ENCODE data around the gene MIS18BP1.

Gene MIS18BP1

GRCh38 chr14:45254771-45255170 lies 1.8 kb upstream of the MIS18BP1 start:
- Histone ChIP-seq H3K4me3 (IDR thresholded peaks at IDR 0.05; ENCODE audit: insufficient read depth, low read depth, low read length) (no peak overlapping the region), H3K9ac (no peak overlapping the region), H3K4me2 (no peak overlapping the region), H3K27me3 (ENCODE audit: insufficient read depth, low read depth) (no peaks in the 10 kb centered on the region), H3K27ac (no peak overlapping the region), H3K36me3 (ENCODE audit: insufficient read depth) (no peaks in the 10 kb centered on the region), H2AFZ (ENCODE audit: low read depth) (no peak overlapping the region), H3K4me1 (ENCODE audit: low read depth, poor library complexity, severe bottlenecking) (peaks cover 13% of the 10 kb centered on the region), H4K20me1 (ENCODE audit: insufficient read depth) (no peaks in the 10 kb centered on the region), H3K79me2 (ENCODE audit: insufficient read depth, low read depth) (peaks cover 26% of the 10 kb centered on the region)
- TF ChIP-seq, protein P1, sequence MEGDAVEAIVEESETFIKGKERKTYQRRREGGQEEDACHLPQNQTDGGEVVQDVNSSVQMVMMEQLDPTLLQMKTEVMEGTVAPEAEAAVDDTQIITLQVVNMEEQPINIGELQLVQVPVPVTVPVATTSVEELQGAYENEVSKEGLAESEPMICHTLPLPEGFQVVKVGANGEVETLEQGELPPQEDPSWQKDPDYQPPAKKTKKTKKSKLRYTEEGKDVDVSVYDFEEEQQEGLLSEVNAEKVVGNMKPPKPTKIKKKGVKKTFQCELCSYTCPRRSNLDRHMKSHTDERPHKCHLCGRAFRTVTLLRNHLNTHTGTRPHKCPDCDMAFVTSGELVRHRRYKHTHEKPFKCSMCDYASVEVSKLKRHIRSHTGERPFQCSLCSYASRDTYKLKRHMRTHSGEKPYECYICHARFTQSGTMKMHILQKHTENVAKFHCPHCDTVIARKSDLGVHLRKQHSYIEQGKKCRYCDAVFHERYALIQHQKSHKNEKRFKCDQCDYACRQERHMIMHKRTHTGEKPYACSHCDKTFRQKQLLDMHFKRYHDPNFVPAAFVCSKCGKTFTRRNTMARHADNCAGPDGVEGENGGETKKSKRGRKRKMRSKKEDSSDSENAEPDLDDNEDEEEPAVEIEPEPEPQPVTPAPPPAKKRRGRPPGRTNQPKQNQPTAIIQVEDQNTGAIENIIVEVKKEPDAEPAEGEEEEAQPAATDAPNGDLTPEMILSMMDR (conservative IDR thresholded peaks at IDR 0.05; ENCODE audit: low read depth, low read length): no peak

DNA sequence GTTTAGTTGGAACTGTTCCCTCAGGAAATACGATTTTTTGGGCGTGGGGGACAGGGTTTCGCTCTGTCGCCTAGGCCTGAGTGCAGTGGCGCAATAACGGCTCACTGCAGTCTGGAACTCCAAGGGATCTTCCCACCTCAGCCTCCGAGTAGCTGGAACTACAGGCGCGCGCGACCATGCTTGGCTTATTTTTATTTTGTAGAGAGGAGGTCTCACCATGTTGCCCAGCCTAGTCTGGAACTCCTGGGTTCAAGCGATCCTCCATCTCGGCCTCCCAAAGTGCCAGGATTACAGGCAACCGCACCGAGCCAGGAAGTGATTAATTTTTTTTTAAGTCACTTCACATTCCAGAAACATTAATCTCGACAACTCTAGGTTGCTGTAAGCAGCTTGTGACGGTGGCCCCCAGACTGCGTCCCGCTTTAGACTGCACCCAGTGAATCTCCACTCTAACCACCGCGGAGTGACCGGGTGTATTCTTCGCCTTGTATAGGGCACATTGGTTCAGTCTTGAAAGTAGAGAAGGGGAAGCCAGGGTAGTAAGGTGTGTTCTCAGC lies 830 bp upstream of the MIS18BP1 start:
- H3K36me3 ChIP-seq (ENCODE audit: insufficient read depth): no peaks in the 10 kb centered on the region
- H3K9ac ChIP-seq: no peak overlapping the region; the same call in 1 of the 2 replicates

DNA sequence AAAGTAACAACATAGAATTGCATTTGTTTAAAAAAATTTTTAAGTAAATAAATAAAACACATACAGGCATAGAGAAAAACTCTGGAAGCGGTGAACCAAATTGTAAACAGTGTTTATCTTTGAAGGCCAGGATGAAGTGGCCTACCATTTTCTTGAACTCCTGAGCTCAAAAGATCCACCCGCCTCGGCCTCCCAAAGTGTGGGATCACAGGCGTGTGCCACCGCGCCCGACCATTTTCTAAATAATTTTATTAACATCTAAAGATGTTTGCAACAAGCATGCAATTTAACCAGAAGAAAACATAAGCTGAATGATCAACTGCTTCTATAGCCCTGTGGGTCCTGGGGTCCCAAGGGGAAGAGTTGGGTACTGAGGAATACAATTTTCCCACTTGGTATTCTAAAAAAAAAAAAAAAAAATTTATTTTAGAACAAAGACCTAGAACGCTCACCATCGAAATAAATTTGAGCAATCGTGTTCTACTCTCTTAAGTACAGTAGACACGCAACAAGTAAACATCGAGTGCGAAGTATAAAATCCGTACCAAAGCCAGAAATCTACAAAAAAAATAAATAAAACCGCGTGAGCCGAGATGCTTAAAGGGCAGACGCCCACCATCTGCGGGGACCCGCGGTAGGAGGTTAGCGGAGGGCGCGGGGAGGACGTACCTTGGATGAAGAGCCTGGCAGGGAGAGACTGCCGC lies 484 bp downstream of the MIS18BP1 start:
- H3K27me3 ChIP-seq (ENCODE audit: insufficient read depth, low read depth): no peaks in the 10 kb centered on the region
- peak overlapping the region; percentile 79 for H3K9ac ChIP-seq
- no peaks in the 10 kb centered on the region for H4K20me1 ChIP-seq (ENCODE audit: insufficient read depth)
- peaks cover 20% of the 10 kb centered on the region for H3K4me1 ChIP-seq (ENCODE audit: low read depth, poor library complexity, severe bottlenecking)
- no peaks in the 10 kb centered on the region for H3K36me3 ChIP-seq (ENCODE audit: insufficient read depth)
- H3K4me2 ChIP-seq: peak overlapping the region; percentile 83
- peak overlapping the region; percentile 77 for H3K27ac ChIP-seq
- no peak overlapping the region for H3K4me3 ChIP-seq (IDR thresholded peaks at IDR 0.05; ENCODE audit: insufficient read depth, low read depth, low read length)
- peak overlapping the region; percentile 61 for H2AFZ ChIP-seq (ENCODE audit: low read depth)
- peaks cover 47% of the 10 kb centered on the region for H3K79me2 ChIP-seq (ENCODE audit: insufficient read depth, low read depth)
- TF ChIP-seq, protein P1 (conservative IDR thresholded peaks at IDR 0.05; ENCODE audit: low read depth, low read length): no peak

More for the DNA sequence above, 830 bp upstream of the MIS18BP1 start:
- peak overlapping the region; percentile 76; the same call in 1 of the 2 replicates for H2AFZ ChIP-seq (ENCODE audit: low read depth)
- no peaks in the 10 kb centered on the region for H3K27me3 ChIP-seq (ENCODE audit: insufficient read depth, low read depth)
- peaks cover 35% of the 10 kb centered on the region for H3K79me2 ChIP-seq (ENCODE audit: insufficient read depth, low read depth)
- no peaks in the 10 kb centered on the region for H4K20me1 ChIP-seq (ENCODE audit: insufficient read depth)
- no peak overlapping the region for H3K4me2 ChIP-seq
- H3K4me3 ChIP-seq (IDR thresholded peaks at IDR 0.05; ENCODE audit: insufficient read depth, low read depth, low read length): no peak overlapping the region
- peaks cover 20% of the 10 kb centered on the region for H3K4me1 ChIP-seq (ENCODE audit: low read depth, poor library complexity, severe bottlenecking)
- TF ChIP-seq, protein P1 (conservative IDR thresholded peaks at IDR 0.05; ENCODE audit: low read depth, low read length): no peak
- H3K27ac ChIP-seq: no peak overlapping the region; the same call in 1 of the 2 replicates

- no peak overlapping the region for H3K4me3 ChIP-seq (IDR thresholded peaks at IDR 0.05; ENCODE audit: insufficient read depth, low read depth, low read length)
- H3K27me3 ChIP-seq (ENCODE audit: insufficient read depth, low read depth): no peaks in the 10 kb centered on the region
- H2AFZ ChIP-seq (ENCODE audit: low read depth): no peak overlapping the region
- H3K9ac ChIP-seq: peak overlapping the region; percentile 79; the same call in 1 of the 2 replicates
- H3K79me2 ChIP-seq (ENCODE audit: insufficient read depth, low read depth): peaks cover 53% of the 10 kb centered on the region
- H3K4me2 ChIP-seq: peak overlapping the region; percentile 83
- H4K20me1 ChIP-seq (ENCODE audit: insufficient read depth): no peaks in the 10 kb centered on the region
- peak overlapping the region; percentile 77; the same call in 1 of the 2 replicates for H3K27ac ChIP-seq
- H3K4me1 ChIP-seq (ENCODE audit: low read depth, poor library complexity, severe bottlenecking): peaks cover 20% of the 10 kb centered on the region
- TF ChIP-seq, protein P1 (conservative IDR thresholded peaks at IDR 0.05; ENCODE audit: low read depth, low read length): no peak
- H3K36me3 ChIP-seq (ENCODE audit: insufficient read depth): no peaks in the 10 kb centered on the region; the same call in 1 of the 2 replicates
Observed at GRCh38 chr14:45251912-45252311, 1.1 kb downstream of the MIS18BP1 start.
